Glomerular visceral epithelial cell (primary cell): Measurements from ENCODE around the gene PTF1A.

Source experiments
- DNase-seq: peaks from one replicate; pipeline ENCODE4 v3.0.0-alpha.2; 2016; ENCODE audit errors: extremely low spot score

Gene PTF1A

DNA sequence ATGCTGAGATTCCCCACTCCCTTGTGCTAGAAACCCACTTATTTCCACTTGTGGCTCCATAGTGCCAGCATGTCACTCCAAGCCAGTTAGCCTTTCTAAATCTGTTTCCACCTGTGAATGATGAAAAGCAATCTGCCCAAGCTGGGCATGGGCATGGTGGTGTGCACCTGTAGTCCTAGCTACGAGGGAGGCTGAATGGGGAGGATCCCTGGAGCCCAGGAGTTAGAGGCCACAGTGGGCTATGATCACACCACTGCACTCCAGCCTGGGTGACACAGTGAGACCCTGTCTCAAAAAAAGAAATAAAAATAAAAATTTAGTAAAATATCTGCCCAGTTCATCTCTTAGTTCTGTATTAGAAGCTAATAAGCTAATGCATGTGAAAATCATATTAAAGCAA, 5.0 kb upstream of the PTF1A start:
- DNase-seq: no peak

DNA sequence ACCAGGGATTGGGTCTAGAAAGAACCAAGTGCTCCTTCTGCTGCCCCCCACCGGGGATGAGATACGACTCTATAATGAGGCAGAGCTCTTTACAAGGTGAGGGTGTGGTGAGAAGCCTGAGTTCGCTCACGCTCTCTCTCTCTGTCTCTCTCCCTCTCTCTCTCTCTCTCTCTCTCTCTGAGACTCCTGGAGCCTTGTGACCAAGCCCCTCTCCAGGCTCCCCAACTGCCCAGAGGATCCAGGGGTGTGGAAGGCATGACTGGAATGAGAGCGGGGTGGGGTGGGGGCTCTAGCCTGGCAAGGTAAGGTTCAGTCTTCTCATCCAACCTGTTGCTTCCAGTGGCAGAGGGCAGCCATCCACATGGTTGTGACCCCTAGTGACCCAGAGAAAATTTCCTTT, 3.1 kb upstream of the PTF1A start:
- no peak for DNase-seq

DNA sequence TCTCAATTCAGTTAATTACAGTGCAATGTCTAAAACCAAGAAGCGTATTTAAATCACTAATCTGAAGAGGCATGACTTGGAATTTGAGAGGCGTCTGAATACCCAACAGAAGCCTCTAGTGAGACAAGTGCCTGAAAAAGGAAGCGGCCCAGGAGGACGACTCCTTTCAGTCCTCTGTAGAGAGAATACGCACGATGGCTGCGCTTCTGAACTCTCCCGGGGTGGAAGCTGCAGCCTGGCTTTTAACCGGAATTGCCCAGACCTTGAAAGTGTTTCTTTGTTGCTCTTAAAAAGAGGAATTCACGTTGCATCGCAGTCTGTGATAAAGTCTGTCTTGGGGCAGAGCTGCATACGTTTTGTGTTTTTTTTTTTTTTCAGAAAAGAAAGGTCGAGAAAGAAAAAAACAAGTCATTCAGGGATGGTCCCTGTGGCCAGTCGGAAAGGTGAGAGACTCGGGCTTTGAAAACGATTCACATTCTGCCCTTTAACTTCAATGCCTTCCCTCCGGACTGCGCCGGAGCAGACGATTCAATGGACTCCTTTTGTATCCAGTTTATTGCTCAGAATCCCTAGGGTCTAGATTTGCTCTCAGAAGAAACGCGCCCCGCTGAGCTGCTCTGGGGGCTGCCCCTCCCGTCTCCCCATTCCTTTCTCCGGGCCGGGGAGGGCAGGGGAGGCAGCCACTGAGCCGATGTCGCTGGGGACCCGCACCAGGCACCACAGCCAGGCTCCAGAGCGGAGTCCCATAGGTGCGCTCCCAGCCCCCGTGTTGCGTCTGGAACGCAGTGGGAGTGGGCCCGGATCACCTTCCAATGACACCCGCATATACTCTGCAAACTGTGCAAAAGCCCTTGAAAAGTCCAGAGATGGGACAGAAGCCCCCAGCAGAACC, 994 bp upstream of the PTF1A start:
- no peak for DNase-seq

DNA sequence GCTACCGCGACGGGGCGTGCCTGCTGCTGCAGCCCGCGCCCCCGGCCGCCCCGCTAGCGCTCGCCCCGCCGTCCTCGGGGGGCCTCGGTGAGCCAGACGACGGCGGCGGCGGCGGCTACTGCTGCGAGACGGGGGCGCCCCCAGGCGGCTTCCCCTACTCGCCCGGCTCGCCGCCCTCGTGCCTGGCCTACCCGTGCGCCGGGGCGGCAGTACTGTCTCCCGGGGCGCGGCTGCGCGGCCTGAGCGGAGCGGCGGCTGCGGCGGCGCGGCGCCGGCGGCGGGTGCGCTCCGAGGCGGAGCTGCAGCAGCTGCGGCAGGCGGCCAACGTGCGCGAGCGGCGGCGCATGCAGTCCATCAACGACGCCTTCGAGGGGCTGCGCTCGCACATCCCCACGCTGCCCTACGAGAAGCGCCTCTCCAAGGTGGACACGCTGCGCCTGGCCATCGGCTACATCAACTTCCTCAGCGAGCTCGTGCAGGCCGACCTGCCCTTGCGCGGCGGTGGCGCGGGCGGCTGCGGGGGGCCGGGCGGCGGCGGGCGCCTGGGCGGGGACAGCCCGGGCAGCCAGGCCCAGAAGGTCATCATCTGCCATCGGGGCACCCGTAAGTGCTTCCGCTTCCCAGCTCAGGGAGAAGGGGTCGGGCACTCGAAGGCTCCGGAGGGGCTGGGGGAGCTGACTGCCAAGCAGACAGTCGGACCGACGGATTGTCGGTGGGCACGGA, 761 bp downstream of the PTF1A start:
- DNase-seq: no peak

DNA sequence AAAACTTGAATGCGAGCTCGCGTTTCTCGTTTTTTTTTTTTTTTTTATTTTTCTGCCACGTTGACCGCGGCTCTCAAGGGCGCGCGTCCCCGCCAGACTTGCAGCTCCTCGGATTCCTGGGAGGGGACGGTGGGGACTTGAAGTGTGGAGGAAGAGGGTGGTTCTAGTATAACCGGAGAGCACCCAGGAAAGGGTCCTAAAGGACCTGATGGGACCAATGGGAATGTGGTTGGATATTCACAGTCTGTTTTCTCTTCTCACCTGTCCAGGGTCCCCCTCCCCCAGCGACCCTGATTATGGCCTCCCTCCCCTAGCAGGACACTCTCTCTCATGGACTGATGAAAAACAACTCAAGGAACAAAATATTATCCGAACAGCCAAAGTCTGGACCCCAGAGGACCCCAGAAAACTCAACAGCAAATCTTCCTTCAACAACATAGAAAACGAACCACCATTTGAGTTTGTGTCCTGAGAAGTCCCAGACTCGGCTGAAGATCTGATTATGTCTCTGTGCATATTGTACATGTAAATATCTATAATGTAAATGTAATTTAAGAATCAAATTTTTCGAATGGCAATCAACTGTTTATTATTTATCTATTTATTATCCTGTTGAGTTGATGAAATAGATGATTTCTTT, 1.4 kb downstream of the PTF1A start:
- DNase-seq: no peak

DNA sequence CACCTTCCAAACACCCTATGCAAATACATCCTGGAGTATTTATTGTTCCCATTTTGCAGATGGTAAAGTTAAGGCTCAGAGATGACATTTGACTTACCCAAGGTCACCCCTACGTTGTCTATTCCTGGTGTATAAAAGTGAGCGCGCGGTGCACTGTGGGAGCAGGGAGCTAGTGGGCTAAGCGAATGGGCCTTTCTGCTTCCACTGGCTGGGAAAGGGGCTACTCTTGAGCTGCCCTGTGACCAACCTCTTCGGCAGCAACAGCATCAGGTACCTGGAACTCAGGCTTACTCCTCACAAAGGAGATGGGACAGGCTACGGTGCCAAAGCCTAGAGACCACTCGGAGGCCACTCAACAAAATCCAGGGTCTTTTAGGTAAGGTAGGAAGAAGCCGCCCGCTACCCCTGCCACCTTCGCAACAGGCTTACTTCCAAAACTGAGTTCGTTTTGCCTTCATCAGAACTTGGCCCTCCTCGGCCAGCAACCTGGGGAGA, 2.4 kb downstream of the PTF1A start:
- no peak for DNase-seq

DNA sequence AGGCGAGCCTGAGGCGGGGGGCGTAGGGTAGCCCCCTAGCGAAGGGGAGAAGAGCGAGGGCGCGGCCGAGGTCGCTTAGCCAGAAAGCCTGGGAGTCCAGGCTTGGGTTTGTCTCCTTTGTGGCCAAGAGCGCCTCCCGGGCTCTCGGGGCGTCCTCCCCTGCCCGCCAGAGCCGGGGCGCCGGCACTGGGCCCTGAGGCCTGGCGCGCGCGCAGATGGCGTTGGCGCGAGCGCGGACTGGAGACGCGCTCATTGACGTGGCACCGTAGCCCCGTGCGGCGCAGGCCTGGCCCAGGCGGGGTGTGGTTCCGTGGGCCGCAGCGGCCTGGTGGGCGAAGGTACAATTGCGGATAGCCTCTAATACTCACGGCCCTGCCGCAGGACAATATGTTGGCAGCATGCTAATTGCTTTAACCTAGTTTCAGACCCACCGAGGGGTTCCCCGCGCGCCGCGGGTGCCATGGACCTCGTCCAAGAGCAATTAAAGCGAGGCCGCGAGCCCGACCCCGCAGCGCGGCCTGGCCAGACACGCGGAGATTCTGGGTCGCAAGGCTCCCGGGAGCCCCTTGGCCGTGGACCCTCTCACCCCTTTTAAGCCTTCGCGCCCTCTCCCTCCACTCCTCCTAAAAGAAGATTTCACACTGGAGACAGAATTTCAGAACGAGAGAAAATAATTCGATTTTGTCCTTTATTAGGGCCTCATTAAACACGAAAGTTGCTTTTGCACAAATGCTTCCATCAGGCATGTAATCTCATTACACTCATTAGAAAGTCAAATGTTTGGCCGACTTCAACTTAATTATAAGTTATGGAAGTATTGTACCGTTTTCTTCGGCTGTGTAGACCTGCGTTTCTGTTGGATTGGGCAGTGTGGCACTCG, 3.1 kb downstream of the PTF1A start:
- no peak for DNase-seq

DNA sequence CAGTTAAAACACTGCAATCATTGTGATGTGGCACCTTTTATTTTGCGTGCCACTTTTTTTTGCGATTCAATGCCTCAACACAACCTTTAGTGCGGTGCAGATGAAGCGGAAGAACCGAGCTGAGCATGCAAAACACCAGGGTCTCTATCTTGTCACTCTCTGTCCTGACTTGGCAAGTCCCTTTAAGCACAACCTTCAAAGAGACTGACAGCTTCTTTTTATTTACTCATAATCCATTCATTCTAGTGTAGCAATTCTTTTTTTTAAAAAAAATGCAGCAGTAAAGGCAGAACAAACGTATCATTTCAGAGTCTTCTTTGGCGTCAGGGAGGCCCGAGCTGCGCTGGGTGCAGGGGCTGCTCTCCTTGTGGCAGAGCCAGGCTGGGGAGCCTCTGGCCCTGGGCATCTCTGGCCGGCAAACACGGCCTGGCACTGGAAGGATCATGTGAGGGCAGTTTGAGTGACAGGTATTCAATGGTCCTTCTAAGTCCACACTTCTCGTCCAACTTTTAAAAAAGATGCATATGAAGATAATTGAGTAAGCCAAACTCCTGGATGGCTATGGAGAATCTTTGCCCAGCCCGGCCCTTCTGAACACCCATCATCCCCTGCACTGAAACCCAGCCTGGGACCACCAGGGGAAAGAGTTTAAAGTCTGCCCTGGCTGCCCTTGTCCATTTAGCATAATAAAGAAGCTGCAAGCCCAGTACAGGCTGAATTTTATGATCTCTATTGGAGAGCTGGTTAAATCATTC, 3.9 kb downstream of the PTF1A start:
- DNase-seq: no peak

DNA sequence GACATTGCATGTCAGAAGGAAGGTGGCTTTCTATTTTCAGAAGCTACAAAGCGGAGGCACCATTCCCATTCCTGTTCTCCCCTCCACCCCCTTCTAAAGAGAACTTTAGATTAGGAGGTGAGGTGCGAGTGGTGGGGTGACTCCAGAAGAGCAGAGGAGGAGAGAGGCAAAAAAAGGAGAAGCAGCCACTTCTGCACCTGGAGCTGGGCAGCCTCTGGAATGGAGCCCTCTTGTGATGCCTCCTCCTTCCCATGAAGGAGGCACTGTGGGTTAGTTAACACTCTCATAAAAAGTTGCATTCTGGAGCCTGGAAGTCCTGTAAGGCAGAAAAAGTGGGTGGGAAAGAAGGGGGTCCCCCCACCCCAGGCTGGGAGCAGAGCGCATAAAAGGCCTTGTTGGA, 4.8 kb downstream of the PTF1A start:
- DNase-seq: no peak

DNA sequence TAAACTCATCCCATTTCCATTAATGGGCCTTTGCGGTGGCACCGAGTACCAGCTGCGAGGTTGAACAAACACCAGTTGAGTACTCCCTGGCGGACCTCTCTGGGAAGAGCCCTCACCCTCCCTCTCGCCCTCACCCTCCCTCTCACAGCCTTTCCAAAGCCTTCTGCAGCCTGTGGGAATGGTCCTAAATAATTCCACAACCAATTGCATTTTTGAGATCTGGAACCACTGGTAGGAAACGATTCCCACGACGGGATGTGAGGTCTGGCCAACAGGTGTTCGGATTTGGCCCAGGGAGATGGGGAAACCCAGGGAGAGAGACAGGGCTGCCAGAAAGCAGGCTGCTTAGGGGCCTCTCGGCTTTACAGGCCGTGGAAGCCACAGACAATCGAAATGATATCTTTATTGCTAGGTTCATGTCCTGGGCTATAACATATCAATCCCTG, 5.3 kb downstream of the PTF1A start:
- DNase-seq: no peak

DNA sequence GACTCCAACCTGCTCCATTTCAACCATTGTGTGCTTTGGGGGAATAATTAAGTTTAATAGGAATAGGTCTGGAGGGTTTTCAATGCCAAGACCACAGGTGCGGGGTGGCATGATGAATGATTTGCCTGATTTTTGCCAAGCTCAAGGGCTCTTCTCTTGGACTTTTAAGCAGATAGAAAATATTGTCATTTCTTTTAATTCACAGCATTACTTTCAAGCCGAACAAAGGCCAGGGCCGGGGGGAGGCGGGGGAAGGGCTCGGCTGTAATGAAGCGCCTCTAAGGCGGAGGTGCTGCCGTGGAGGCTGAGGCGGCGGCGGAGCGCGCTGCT, 6.5 kb downstream of the PTF1A start:
- no peak for DNase-seq

DNA sequence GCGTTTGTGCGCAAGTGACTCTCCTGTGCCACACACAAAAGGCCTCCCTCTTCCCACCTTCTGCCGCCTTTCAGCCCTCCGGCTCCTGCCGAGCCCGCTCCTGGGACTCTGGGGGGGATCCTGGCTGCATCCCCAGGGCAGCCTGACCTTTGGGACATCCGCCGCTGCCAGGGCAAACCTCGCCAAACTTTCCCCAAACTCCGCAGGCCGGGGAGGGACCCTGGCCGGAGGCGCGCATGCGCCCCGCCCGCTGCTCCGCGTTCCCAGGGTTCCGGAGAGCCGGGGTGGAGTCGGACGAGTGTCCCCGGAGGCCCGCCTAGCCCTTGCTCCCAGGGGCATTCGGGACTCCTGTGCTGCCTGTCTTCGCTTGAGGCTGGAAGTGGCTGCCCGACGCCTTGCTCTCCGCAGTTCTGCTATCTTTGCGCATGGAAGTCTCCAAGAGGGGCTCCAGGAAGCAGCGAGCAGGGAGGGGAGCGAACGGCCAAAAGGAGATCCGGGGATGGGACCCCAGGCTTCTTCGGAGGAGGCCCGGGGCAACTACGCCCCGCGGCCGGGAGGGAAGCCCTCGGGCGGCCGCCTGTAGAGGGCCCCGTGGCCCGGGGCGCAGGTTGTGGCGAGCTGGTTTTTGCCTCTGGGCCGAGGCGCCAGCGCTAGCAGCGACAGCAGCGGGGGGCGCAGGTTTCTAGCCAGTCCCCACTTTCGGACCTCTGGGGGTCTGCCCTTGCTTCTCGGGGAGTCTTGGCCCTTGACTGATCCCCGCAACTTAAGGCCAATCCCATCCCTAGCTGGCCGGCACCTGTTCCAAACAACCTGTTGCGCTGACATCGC, 7.0 kb downstream of the PTF1A start:
- no peak for DNase-seq

DNA sequence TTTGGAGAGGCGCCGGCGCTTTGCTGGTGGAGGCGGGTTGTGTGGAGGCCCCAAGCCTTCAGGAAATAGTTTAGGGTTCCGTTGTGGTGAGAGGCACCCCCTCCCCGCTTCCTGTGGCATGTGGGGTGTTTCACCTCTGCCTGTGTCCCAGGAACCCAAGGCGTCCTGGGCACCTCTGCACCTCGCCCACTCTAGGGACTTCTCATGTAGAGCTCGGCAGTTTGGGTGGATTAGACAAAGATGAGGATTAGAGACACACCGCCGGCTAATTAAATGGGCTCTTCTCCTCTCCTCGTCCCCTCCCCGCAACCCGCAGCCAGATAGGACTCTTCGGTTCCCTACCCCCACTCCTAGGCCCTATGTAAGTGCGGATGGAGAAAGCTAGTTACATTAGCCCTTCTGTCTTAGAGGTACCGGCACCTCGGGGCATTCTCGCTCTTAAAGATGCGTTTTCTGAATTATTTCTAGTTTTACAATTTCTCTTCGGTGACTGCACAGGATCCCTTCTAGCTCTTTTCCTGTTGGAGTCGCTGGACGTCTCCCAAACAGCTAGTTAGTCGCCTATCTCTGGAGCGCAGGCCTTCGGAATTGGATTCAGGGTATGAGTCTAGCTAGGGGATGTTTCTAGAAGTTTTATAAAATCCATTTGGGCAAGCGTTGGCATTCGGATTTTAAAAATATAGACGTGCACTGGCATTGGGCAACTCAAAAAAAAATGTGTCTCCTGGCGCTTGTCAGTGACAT, 7.8 kb downstream of the PTF1A start:
- no peak for DNase-seq

DNA sequence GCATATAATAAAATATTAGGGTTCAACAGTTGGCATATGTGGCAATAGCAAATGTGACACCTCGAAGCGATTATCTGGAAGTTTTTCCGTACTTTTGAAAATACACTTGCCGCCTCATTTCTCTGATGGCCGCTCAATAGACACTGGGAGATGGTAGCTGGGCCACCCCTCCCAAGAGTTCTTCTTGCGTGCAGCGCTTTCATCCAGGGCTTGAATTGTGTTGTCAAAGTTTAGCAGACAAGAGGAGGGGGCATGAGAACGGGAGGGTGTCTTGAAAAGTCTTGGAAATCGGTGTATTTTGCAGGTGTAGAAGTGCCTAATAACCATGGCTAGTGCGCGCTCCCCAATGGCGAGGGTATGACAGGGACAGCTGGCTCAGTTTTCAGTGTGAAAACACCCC, 8.5 kb downstream of the PTF1A start:
- no peak for DNase-seq

DNA sequence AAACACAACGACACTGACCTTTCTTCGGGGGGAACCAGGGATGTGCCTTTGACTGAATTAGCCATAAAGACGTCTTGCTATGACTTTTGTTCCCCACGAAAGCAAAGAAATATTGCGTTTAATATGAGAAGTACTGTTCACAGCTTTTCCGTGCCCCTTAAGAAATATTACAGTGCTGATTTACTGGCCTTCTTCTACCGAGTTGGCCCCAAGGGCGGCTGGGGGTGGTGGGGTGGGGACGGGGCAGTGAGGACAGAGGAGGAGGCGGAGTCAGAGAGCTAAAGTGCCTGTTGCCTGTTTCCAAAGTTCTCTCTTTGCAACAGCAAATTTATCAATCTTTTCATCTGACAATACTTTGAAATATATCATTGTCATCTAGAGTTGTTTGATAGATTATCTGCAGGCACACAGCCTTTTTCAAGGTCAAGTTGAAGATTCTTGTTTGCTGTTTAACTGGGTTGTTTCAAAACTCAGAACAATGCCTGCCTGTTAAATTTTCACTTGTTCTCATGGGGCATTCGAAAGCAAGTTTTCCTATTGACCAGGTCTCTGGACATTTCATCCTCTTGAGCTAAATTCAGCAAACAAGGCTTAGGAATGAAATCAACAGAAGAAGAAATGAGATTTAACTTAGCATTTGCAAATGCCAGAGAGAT, 9.0 kb downstream of the PTF1A start:
- DNase-seq: no peak

DNA sequence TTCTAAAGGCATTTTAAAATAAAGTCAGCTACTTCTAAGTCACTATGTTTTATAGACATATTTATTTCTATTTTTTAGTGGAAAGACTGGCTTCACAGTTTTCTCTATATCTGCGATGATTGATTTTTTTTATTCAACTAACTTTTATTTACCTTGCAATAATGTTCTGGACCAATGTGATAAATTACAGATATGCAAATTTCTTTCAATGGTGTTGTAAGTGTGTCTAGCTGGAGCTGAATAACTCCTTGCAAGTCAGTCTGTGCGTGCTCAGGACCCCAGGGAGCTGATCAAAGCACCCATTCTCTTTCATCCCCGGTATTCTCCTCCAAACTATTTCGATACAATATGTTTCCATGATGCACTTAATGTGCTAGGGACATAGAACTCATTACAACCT, 9.7 kb downstream of the PTF1A start:
- DNase-seq: no peak

DNA sequence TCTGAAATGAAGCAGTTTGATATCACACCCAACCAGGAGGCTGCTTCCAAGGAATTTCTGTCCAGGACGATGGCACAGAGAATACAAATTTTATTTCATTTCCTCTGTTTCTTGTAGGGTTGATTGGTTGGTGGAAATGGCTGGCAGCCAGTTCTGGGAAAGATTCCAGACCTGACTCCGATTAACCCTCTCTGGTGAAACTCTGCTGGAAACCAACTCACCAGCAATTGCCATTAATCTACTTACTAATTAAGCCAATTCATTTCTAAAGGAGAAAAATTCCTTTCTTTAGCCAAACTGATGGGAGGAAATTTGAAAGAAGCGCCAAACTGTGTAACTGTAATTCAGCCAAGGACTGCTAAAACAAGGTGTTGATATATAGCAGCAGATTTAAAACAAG, 10.7 kb downstream of the PTF1A start:
- DNase-seq: no peak

DNA sequence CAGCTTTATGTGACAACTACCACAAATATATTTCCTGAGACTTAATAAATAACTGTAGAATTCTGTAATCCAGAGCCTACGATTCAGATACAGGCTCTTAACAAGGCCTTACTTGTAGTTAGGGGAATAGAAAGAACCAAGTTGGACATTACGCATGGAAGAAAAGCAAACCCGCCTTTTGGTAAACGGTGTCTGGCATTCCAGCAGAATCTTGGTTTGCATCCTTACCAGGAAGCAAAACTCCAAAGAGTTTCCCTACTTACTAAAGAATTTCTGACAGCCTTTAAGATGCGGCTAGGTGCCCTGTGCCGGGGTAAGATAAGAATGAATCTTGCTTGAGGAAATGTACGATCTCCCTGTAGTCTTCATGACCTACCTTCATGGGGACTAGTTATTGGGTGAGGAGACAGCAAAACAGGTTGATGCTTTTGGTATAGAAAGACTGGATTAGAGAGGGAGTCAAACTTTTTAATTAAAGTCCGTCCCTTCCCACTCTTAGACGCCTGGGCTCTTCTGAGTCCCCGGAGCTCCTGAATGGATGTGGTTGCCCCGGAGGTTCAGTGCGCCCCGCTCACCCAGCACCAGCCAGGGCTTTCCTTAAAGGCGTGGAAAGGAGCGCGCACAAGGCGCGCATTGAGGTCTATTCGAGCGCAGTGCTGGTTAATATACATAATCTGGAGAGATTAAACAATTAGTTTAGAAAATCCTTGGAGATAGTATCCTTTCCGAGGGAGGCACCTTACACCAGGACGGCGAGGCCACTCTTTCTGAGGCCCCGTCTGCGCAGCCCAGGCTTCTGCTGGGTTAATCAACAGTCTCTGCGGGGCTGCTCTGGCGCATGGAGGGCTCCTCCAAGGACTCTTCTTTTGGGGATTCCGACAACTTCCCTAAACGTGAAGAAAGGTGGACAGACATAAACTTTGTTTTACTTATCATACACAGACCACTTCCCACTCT, 11.5 kb downstream of the PTF1A start:
- DNase-seq: no peak
